GDM1 (cell line): ENCODE results near the gene CRADD.

Experiments
- DNase-seq: peaks from one replicate; lab custom pipeline; 2025; lab: John Stamatoyannopoulos, UW

The CRADD gene

GRCh38 chr12:93939641-93940325 lies 262.6 kb downstream of the CRADD start:
- no peak for DNase-seq

GRCh38 chr12:93943780-93944179 lies 266.6 kb downstream of the CRADD start:
- DNase-seq: no peak

- DNase-seq: no peak
These were observed 267.0 kb downstream of the CRADD start for GRCh38 chr12:93944201-93944600.
